ENCODE measurements around the gene SYNM.
A peak's percentile ranks its signal among the peaks of the same experiment; 100 is the strongest.

The SYNM gene

DNA sequence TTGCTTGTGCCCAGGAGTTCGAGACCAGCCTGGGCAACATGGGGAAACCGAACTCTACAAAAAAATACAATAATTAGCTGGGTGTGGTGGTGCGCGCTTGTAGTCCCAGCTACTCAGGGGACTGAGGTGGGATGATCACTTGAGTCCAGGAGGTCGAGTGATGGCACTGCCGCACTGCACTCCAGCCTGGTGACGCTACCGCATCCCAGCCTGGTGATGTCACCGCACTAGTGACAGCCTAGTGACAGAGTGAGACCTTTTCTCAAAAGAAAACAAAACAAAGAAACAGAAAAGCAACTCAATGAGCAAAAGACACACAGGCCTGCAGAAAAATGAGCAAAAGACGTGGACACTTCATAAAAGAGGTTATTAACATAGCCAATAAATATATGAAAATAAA is 19.9 kb upstream of the SYNM start:
- DNase-seq (ENCODE audit: low spot score) = no peak

DNA sequence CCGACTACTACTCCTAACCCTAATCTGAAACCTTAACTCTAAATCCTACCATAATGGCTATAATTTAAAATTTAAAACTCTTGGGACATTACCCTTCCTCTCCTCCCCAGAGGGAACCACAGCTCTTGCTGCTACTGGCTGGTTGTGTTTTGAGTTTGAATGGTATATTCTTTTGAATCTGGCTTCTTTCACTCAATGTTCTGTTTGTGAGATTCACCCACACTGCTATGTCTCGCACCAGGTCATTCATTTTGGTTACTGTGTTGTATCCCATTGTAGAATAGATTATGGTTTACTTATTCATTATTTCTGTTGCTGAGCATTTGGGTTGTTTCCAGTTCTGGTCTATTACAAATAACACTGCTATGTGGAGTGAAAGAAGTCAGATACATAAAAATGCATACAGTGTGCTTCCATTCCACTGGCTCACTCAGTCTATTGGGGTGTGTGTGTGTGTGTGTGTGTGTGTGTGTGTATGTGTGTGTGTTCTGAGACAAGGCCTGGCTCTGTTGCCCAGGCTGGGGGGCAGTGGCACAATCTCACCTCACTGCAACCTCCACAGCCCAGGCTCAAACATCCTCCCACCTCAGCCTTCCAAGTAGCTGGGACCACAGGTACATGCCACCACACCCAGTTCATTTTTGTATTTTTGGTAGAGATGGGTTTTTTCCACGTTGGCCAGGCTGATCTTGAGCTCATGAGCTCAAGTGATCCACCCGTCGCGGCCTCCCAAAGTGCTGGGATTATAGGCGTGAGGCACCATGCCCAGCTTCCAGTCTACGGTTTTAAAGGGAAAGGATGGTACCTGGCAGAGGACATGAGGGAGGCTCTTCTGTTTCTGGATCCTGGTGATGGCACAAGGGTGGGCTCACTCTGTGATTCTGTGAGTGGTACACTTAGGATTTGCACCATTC is 19.2 kb upstream of the SYNM start:
- DNase-seq (ENCODE audit: low spot score) = no peak

DNA sequence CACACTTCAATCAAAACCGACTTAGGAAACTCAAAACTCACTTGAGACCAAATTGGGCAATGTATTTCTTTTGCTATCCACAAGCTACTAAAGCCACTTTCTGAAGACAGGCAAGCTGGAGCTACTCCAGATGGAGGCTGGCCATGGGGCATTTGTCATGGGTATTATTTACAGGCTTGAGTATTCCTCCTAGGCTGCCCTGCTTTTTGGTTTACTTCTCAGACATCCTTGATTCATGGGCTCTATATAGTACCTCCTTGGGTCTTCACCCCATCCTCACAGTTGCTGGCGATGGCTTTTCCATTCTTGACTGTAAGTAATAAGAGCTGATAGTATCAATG is 18.6 kb upstream of the SYNM start:
- no peak for DNase-seq (ENCODE audit: low spot score)

DNA sequence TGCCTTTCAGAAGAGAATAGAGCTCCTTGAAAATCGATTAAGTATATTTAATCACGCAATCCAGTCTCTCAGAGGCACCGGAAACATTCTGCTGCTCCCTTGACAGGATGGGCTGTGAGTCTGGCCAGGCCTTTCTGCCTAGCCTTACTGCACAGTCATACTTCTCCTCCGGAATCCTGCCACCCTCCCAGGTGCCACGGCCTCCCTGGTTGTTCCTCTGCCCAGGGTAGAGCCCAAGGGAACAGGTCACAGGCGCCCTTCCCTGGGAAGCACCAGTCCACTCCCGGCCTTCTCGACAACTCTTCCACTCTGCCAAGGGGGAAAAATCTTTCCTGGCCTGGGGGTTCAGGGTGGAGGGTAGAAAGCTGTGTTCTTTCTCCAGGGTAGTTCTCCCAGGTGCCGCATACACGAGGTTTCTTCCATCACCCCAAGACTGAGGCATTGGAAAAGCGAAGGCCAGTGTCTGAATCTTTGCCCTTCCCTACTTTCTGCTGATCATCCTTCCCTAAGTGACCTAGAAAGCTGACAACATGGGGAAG is 17.4 kb upstream of the SYNM start:
- no peak for DNase-seq (ENCODE audit: low spot score)

DNA sequence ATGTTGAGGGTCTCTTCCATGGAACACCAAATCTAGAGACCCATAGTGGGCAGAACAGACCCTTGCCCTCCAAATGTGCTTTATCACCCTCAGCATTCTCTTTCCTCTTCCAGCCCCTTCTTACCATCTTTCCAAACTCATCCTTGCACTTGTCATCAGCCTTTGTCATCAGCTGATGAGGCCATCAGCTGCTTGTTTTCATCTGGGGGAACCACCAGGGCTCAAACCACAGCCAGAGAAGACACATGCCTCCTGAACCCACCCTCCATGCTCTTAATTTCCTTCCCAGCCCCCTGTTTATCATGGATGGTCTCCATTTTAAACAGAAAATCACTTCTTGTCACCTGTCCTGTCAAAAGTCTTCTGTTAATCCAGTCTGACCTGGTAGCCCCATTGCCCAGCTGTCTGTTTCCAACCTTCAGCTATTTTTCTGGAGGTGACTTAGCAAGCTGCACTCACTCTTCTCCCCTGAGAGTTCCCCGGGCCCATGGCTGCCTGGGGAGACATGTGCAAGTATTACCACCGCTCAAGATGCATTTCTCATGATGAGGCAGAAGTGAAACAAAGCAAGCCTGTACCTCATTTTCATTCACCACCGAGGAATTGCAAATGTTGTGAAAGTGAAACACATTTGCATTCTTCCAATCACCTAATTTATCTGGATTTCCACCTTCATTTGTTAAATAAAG is 14.7 kb upstream of the SYNM start:
- DNase-seq (ENCODE audit: low spot score) = no peak

DNA sequence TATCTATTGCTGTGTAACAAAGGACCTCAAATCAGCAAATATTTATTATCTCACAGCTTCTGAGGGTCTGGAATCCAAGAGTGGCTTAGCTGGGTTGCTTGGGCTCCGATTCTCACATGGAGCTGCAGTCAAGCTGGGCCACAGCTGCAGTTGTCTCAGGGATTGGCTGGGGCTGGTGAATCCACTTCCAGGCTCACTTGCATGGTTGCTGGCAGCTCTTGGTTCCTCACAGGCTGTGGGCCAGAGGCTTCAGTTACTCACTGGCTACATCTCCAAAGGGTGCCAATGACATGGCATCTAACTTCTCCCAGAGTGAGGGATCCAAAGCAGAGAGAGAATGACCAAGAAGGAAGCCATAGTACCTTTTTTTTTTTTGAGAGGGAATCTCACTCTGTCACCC is 13.9 kb upstream of the SYNM start:
- no peak for DNase-seq (ENCODE audit: low spot score)

DNA sequence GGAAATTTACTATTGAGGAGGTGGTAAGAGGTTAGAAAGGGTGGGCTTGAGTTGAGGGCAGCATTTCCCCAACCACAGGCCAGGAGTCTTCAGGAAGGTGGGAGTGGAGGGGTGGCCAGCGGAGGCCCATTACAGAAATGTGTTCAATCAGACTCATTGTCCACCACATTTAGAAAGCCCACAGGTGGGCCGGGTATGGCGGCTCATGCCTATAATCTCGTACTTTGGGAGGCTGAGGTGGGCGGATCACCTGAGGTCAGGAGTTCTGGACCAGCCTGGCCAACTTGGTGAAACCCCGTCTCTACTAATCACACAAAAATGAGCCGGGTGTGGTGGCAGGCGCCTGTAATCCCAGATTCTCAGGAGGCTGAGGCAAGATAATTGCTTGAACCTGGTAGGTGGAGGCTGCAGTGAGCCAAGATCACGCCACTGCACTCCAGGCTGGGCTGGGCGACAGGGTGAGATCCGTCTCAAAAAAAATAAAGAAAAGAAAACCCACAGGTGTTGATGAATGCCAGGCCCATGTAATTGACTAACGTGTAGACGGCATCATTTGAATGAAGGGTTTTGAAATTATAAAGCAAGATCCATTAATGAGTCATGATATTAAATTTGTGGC is 12.2 kb upstream of the SYNM start:
- no peak for DNase-seq (ENCODE audit: low spot score)

DNA sequence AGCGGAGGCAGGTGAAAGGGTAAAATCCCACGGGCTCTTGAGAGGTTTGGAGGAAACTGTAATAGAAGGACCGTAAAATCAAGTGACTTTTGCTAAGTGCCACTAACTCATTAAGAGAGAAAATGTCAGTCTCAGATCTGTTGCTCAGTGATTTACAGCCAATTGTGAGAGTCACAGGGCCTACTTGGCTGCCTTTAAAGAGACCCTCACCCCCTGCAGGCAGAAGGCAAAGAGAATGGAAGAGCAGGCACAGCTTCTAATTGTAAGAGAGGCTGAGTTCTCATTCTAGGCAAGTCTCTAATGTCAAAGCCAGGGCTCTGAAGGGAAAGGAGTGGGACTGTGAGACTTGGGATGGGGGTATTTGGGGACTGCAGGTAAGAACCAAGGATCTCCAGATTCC is 9.3 kb upstream of the SYNM start:
- DNase-seq (ENCODE audit: low spot score) = no peak

DNA sequence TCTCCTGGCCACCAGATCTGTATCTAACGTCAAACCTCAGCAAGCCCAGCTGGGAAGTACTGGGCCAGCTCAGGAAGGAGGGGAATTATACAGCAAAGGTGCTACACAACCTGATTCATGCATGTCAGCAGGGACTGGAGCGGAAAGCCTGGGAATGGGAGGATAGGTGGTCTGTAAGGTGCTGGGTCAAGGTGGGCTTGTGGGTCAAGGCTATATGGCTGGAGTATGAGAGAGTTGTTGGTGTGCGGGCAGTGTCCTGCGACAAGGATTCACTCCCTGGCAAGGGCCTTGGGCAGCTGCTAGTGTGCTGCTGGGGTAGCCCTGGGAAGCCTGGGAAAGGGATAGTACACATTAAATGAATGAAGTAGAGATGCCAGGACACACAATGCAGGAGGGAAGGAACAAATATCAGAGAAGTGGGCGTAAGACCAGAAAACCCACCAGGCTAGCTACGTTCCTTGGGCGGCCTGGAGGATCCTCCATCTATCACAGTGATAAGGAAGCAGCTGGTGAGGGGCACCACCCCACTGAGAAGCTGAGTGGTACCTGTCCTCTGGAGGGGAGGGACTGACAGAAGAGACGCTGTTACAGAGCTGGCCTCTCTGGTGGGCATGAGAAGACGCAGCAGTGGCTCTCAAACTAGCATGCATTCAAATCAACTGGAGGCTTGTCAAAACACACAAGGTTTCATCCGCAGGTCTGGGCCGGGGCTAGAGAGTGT is 8.5 kb upstream of the SYNM start:
- DNase-seq (ENCODE audit: low spot score) = no peak

DNA sequence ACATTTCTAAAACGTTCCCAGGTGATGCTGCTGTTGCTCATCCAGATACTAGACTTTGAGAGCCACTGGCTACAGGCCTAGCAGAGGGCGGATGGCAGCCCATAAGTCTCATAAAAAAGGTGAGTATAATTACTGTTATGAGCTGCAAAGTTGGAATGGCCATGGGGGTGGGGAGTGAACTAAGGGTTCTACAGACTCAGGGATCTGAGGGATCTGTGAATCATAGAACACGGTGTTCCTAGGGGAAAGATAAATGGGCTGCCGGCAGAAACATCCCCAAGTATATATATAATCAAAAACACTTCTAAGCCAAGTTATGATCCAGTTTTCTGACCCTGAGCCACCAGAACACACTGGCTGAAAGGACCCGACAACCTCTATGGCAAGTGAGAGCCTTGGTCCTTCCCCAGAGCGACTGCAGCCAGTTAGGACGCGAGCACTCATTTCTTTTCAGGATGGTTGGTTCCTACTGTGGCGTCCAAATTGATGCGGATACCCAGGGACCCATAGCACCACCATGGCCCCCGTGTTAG is 7.9 kb upstream of the SYNM start:
- no peak for DNase-seq (ENCODE audit: low spot score)

DNA sequence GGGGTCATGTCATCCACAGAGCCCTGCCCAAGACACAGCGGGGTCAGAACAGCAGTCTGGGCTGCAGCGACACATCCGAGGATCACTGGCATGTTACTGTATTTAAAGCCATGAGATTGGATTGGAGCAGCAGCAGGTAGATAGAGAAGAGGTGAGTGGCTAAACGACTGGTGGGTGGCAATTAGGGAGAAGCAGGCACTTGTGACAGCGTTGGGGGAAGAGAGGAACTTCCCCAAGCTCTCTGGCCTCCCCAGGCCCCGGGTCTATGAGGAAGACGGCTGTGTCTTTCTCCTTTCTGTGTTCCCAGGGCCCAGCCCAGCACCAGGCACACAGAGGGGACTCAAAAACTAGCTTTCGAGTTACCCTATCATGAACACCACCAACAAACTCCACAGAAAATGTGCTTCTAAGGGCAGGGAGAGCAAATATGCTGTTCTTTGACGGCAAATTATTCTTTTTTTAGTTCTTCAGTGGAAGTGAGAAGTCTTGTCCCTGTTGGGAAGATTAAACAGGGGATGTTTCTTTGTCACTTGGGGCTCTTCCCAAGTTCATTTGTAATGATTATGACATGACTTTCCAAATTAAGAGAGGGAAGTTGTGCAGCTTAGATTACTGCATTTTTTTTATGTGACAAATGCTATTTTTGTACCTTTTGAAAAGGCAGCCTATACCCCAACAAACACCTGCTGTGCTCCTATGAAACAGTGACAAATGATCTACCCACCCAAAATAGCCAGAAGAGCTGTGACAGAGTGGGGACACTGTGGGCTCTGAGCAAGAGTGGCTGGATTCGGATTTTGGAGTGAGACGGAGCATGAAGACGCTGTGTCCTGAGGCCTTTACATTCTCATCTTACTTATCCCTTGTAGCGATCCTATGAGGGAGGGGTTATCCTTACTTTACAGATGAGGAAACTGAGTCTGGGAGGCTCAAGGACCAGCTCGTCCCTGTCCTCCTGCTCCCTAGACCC is 7.2 kb upstream of the SYNM start:
- no peak for DNase-seq (ENCODE audit: low spot score)

DNA sequence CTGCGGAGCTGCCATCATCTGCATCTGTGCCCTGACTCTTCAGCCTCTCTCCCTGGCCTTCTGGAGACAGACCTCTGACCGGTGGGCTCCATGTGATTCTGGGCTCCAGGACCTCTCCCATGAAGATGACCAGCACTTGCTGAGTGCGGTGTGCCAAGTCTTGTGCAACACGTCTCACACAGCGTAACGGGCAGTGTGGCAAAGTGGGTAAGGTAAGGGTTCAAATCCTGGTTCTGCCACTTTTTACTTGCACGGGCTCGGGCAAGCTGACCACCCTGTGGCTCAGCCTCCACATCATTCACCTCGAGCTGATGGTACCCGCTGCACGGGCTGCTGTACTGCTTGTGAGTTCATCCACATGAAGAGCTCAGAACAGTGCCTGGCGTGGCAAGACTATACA is 6.5 kb upstream of the SYNM start:
- DNase-seq (ENCODE audit: low spot score) = no peak

DNA sequence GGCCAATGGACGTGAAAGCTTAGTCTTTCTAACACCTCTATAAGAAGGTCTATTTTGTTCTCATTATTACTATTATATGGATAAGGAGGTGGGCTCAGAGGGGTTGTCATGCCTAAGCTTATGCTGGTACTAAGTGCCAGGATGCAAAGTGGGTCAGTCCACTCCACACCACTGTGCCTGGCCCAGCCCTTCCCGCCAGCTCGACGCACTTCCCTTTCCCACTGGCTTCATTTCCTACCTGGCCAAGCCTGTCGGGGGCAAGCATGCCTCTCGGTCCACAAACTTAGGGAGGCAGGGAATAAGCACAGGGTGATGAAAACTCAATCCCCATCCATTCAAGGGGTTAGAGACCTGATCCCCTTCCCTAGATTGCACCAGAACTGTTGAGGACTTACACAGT is 5.9 kb upstream of the SYNM start:
- no peak for DNase-seq (ENCODE audit: low spot score)

DNA sequence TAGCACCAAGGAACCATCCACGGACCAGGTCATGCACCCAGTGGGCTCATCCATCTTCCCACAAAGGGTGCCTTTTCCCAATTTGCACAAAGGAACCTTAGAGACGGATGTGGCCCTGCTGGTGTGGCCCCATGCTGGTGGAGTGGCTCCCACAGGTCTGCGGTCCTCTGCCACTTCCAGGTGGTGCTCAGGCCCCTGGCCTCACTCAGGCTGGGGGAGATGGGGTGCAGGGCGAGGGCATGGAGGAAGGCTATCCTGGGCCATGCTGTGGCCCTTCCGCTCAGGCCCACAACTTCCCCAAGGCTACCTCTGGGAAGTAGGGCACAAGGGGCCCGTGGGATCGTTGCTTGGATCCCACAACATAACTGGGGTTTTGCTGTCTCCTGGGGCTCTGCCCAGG is 5.2 kb upstream of the SYNM start:
- no peak for DNase-seq (ENCODE audit: low spot score)

DNA sequence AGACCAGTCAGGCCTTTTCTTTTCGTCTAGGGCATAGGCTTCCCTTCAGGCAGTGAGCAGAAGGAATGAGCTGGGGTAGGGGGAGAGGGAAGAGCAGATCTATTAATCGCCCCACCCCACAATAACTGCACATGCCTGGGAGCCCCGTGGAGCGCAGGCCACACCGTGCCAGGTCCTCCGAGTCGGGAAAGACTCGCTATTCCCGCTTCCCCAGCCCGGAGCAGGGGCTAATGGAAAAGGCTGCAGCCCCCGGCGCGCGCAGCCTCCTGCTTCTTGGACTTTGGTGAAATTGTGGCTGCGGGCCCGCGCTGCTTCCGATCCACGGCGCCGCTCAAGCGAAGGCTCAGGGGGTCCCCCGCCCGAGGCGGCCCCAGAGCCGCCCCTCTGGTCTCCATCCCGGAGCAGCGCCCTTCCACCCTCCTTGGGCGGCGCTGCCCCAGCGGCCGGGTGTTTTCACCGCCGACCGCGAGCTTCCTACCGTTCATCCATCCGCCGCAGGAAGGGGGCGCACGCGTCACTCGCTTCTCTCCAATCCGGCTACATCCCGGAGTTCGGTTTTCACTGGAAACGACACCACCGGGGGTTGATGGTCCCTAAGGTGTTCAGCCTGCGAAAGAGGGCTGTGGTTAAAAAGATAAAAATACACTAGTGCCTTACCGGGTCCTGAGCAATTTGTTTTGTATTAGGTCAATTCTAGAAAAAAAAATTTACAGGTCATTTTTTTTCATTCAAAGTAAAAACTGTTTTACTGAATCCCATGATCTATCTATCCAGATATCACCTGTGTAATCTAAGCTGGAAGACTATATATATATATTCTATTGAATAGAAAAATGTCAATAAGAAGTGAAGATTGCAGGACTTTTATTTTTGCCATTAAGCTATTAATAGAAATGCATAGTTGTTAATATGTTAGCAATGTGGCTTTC is 4.4 kb upstream of the SYNM start:
- peak; percentile 92 for DNase-seq (ENCODE audit: low spot score)

DNA sequence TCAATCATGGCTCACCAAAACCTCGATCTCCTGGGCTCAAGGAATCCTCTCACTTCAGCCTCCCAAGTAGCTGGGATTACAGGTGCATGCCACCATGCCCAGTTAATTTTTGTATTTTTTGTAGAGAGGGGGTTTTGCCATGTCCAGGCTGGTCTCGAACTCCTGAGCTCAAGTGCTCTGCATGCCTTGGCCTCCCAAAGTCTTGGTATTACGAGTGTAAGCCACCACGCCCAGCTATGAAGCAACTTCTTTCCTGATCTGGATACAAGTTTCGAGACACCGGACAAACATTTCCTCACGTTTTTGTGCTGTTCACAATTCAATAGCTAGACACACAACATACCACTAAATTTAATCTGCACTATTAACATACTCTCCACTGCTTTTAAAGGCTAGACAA is 3.4 kb upstream of the SYNM start:
- no peak for DNase-seq (ENCODE audit: low spot score)

DNA sequence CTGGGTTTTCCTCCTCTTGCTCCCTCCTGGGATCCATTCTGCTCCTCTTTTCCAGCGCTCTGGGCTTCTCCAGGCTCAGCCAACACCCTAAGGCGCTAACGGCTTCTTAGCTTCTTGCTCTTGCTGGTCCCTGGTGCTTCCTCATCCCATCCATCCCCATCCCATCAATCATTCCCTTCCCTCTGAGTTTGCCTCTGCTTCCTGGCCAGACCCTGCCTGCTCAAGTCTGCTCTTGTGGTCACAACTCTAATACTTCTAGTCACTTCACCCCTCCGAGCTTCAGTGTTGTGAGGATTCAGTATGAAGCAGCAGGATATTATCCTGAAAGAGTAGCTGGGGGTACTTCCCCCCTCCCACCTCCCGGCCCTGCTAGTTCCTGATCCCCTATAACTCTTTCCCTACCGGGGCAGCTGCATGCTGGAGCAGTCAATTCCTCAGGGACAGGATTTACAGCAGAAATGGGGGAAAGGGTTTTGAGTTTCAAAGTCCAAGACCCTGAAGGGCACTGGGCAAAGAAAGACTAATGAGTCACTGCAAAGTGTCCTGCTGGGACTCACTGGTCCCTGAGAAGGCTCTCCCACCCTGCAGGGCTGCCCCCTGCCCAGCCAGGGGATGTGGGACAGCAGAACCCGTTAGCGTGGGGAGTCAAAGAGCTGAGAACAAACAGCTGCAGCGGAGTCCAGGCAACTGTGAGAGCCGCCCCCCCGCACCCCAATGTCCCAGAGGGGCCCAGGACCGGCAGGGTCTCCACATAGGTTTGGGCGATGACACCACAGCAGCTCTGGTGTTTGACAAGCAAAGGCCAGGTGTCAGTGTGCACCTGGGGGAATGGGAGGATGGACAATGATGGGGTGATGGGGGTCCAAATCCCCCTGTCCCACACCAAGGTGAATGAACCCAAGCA is 2.3 kb upstream of the SYNM start:
- DNase-seq (ENCODE audit: low spot score) = no peak

DNA sequence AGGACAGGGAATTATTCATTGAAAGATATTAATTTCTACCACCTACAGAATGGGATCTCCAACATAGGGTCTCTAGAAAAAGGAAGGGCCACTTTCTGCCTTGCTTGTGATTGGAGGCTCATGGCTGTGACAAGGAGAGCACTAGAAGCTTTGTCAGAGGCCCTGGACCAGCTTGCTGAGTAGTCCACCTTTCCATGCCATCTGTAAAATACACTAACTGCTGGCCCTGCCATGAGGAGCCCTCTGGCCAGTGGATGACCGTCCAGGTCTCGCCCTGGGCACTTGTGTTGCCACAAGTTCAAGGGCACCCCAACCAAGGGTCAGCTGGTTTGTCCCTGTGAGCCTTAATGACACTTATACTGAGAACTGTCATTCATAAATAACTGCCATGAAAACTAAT is 1.6 kb upstream of the SYNM start:
- no peak for DNase-seq (ENCODE audit: low spot score)

Data from HuH-7 (cell line).